GM18909 (cell line): ENCODE results near the gene ID3.
"Not testable (repeated sequence)": the region's sequence is repeated elsewhere in the genome, so short reads cannot be mapped to it uniquely, and the experiment has no call there.

Source experiments
- ATAC-seq: cut with Tn5 transposase; IDR thresholded peaks from one replicate; pipeline ENCODE4 v1.9.1; 2021; ENCODE audit warnings: mild to moderate bottlenecking; ENCODE audit not compliant: unreplicated experiment, poor library complexity

The ID3 gene

DNA sequence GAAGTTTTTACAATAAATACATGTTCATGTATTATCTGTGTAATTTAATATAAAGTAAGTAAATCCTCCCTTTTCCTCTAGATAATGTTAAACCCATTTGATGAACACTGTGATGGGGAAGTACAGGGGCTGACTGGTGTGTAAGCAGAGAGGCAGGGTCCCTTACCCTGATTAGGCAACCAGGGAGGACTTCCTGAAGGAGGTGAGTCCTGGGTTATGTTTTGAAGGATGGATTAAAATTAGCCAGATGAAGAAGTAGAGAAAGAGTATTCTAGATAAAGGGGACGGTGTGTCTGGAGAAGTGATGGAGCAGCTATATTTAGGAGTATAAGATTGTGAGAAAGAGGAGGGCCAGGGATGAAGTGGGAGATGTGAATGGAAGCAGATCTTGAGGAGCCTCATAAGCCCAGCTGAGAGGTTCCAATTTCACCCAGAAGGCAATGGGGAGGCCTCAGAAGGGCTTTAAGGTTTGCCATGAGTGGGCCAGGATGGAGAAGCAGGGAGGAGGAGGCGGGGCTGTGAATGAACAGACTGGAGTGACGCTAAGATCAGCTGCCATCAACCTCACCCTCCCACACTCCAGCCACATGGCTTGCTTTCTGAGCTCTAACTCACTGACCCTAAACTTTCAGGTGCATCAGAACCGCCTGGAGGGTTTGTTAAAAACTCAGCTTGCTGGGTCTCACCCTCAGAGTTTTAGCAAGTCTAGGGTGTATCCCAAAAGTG is 30.9 kb upstream of the ID3 start:
- ATAC-seq: no peak

GRCh38 chr1:23589585-23589986 is 30.3 kb upstream of the ID3 start:
- no peak for ATAC-seq

DNA sequence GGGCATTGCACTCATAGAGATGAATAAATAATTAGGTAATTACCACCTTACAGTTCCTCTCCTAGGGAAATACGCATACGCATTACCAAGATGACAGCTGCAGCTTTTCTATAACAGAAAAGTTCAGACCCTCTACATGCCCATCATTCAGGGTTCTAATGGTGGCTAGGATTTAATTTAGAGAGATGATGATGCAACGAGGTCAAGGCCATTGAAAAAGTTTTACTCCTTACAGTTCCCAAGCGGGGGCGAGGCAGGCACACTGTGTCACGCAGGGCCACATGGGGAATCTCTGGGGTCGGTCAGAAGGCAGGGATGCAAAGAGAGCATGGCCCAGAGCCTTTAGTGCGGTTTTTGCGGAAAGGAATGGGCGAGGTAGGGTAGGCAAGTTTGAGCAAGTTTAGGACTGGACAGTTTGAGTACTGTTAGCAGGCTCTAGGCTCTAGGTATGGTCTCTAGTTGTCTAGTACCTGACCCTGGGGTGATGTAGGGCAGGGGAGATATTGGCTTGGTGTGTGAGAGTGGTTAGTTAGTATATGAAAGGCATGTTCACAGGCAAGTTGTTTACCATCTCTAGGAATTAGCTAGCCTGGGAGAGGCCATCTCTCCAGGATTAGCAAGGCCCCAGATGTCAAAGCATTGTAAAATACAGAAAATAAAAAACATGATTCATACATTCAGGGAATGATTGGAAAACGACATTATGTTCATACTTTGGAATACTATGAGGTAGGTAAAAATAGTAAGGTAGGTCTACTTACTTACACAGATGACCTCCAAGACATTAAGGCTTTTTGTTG is 29.6 kb upstream of the ID3 start:
- no peak for ATAC-seq

GRCh38 chr1:23585321-23586022 is 26.2 kb upstream of the ID3 start:
- no peak for ATAC-seq

GRCh38 chr1:23583727-23584126 is 24.4 kb upstream of the ID3 start:
- not testable (repeated sequence) for ATAC-seq

- ATAC-seq: no peak
Measured at GRCh38 chr1:23582820-23583219, 23.5 kb upstream of the ID3 start.

- no peak for ATAC-seq
Measured at GRCh38 chr1:23581219-23581618, 21.9 kb upstream of the ID3 start.

- ATAC-seq: no peak
Measured at GRCh38 chr1:23578997-23579363, 19.7 kb upstream of the ID3 start.

DNA sequence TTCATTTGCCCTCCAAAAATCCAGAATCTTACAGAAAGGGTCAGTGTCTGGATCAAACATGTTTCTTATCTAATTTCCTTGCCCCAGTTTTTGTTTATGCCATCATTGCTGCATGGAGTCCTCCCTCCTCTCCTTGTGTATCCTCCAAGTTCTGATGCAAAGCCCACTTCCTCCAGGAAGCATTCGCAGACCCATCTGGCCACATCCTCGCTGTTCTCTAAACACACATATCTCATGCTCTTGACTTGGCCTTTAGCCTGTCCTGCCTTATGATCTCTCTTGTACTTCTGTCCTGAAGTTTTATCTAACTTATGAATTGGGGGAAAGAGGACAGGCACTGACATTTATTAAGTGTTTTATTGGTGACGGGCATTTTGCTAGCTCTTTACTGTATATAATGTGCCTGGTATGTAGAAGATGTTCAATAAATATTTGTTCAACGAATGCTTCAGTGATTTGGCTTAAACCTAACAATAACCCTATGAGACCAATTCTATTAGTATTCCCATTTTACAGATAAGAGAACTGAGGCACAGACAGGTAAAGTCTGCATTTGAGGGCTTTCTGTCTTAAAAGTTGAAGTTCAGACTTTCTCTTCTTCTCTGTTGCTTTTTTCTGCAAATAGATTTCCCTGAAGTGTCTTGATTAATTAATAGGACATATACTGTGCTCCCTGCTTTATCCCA is 19.2 kb upstream of the ID3 start:
- ATAC-seq: no peak

GRCh38 chr1:23577056-23578004 is 18.0 kb upstream of the ID3 start:
- ATAC-seq: peak; percentile 82

- ATAC-seq: no peak
Measured at GRCh38 chr1:23576338-23577055, 17.2 kb upstream of the ID3 start.

DNA sequence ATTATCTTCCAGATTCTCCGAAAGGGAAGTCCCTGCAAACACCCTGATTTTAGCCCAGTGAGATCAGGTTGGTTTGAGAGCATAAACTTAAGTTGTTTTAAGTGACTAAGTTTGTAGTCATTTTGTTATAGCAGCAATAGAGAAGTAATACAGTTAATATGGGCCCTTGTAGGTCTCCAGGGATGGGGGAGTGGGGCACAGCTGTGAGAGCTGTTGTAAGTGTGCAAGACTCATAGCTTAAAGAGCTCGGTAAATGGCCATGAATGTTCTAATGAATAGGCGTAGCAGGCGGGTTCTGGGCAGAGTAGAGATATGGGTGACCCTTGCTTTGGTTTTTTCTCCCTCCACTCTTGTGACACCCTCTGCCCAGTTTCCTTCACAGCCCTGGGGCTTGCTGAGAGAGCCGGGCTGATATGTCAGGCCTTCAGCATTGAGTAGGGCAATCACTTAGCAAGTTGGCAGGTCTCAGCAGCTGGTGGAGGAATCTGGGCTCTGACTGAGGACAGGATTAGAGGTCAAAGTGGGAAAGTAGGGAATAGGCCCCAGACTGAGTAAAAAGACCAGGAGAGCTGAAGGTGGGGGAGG is 16.0 kb upstream of the ID3 start:
- ATAC-seq: no peak

GRCh38 chr1:23574265-23574754 is 15.0 kb upstream of the ID3 start:
- ATAC-seq: peak; percentile 37

DNA sequence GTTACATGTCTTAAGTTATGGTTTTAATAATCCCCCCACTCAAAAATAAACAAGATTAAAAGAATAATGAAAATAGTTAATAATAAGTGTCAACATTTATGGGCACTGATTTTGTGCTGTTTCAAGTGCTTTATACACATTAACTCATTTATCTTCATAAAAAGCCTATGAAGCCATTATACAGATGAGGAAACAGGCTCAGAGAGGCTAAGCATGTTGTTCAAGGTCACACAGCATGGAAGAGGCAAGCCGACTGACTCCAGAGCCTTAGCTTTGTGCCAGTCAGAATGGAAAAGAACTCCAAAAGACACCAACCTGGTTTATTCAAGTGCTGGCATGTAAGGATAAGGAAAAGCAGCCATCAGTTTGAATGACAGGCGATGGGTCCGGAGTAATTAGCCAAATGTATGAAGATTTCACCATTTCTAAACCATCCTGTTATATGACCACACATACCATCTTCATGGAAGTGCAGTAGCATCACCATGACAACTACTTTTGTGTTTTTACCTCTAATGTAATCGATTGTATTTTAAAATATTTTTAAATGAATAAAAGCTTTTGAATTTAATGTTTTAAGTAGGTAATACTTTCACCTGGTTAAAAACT is 14.4 kb upstream of the ID3 start:
- ATAC-seq: no peak

DNA sequence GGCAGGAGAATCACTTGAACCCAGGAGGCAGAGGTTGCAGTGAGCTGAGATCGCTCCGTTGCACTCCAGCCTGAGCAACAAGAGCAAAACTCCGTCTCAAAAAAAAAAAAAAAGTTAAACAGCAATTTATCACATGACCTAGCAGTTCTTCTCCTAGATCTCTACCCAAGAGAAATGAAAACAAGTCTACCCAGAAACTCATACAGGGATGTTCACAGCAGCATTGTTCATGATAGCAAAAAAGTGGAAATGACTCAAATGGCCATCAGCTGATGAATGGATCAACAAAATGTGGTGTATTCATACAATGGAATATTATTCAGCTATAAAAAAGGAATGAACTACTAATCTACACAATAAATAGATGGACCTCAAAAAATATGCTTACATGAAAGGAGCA is 12.2 kb upstream of the ID3 start:
- no peak for ATAC-seq

- ATAC-seq: no peak
Measured at GRCh38 chr1:23570001-23570691, 10.8 kb upstream of the ID3 start.

- no peak for ATAC-seq
Measured at GRCh38 chr1:23568608-23569383, 9.5 kb upstream of the ID3 start.
